Epithelial cell of prostate (primary cell): Measurements from ENCODE around the gene IL1RAPL2.
"Not testable (repeated sequence)": the region's sequence is repeated elsewhere in the genome, so short reads cannot be mapped to it uniquely, and the experiment has no call there.

Experiments
- DNase-seq: peaks from one replicate; pipeline ENCODE4 v3.0.0-alpha.2; 2011; ENCODE audit warnings: low read depth, low spot score
- H3K27ac ChIP-seq: fragments of 450-650 bp; 2 replicates; pipeline ENCODE4 v1.5.1; 2017; ENCODE audit warnings: mild to moderate bottlenecking

The IL1RAPL2 gene

DNA sequence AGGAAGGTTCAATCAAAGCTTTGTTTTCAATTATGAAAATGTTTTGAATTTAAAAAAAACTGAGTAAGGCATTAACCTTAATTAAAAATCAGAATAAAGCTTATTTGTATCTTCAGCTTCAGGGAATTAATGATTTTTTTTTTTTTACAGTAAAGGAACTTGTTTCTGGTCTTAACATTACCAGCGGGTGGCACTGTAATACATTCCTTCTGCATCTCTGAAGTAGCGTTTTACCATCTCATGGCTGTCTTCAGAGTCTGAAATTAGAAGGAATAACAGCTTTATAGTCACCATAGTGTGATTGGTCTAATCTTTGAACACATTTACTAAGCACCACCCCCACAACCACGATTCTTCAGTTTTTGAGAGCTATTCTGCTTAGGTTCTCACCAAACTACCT is 102.6 kb downstream of the IL1RAPL2 start:
- H3K27ac ChIP-seq, result no peak overlapping the region
- no peak for DNase-seq

DNA sequence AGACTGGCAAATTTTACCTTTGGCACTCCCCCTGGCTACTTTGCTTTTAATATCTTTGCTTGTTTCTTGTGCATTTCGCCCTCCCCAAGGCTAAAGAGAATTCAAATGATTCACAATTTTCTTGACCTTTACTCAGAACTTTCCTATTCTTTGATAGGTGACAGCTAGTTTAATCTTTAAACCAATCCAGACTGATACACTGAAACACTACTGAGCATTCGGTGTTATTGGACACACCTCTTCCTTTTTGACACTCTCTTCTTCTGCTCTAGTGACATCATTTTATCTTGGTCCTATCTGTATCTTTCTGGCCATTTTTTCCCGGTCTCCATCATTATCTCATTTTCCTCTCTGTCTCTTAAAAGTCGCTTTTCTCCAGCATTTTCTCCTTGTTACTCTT is 103.1 kb downstream of the IL1RAPL2 start:
- DNase-seq, result no peak
- no peak overlapping the region for H3K27ac ChIP-seq

- no peak overlapping the region for H3K27ac ChIP-seq
- no peak for DNase-seq
Measured at GRCh38 chrX:104670051-104670450, 104.1 kb downstream of the IL1RAPL2 start.

GRCh38 chrX:104677517-104677916 is 111.5 kb downstream of the IL1RAPL2 start:
- not testable (repeated sequence) for DNase-seq

DNA sequence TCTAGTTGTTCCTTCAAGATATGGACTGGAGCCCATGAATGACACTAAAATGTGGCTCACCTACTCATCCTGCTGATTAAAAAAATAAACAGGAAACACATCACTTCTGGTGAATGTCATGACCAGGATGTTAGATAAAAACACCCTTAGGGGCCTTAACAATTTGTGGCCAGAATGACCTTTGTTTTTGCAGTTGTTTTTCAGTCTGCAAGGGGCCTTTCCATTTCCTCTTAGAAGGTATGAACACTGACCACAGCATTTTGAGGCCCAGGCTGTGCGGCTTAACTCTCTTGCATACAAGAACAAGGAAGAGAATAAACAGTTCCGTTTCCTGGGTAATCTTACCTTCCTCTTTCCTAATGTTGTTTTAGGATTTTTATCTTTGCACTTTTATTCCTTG is 113.2 kb downstream of the IL1RAPL2 start:
- DNase-seq, result no peak
- H3K27ac ChIP-seq, result no peak overlapping the region

More at GRCh38 chrX:104677517-104677916, 111.5 kb downstream of the IL1RAPL2 start:
- not testable (repeated sequence) for H3K27ac ChIP-seq

- DNase-seq, result no peak
- no peak overlapping the region for H3K27ac ChIP-seq
Measured at GRCh38 chrX:104681214-104681613, 115.2 kb downstream of the IL1RAPL2 start.

- no peak for DNase-seq
Measured at GRCh38 chrX:104684077-104684476, 118.1 kb downstream of the IL1RAPL2 start.

DNA sequence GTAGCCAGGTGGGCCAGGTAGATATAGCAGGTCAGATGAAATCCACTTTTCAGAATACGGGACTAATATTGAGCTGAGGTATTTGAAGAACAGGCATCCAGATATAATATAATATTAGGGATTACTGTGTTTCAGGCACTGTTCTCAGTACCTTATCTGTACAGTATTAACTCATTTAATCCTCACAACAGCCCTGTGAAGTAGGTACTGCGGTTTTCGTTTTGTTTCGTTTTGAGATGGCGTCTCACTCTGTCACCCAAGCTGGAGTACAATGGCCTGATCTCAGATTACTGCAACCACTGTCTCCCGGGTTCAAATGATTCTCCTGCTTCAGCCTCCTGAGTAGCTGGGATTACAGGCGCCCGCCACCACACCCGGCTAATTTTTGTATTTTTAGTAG is 129.6 kb downstream of the IL1RAPL2 start:
- no peak overlapping the region for H3K27ac ChIP-seq
- no peak for DNase-seq

More at GRCh38 chrX:104684077-104684476, 118.1 kb downstream of the IL1RAPL2 start:
- no peak overlapping the region for H3K27ac ChIP-seq

- no peak overlapping the region for H3K27ac ChIP-seq
- no peak for DNase-seq
Measured at GRCh38 chrX:104696667-104697066, 130.7 kb downstream of the IL1RAPL2 start.

DNA sequence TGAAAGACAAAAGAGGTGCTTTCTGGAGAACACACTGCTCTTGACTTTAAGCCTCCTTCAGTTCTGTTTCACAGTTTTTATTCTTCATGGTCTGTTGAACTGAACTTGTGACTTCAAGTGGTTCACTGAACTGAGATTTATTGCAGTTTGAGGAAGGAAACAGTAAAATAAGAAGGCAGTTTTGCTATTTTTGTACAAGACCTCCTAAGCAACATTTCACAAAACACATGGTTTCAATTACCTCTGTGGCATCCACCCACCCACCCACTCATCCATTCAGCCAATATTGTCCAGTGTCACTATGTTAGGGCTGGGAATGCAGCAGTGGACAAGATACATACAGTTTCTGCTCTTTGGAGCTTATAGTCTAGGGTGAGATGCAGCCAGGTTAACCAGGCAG is 131.3 kb downstream of the IL1RAPL2 start:
- H3K27ac ChIP-seq, result no peak overlapping the region
- no peak for DNase-seq

DNA sequence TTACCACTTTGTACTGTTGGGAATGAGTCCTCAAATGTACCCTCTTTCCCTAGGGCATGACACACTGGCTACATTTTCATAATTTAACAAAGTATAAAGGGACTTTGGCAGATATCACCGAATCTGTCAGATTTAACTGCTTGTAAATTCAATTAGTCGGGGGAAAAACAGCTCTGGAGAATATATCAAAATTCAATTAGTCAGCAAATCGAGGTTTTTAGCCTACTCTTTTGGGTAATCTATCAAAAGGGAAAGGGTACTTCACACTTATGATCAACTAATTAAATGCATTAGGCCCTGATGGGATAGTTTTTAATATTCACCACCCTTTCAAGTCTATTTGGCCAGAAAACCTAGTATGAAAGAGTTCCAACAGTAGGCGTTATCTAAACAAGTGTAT is 141.0 kb downstream of the IL1RAPL2 start:
- no peak for DNase-seq
- no peak overlapping the region for H3K27ac ChIP-seq

DNA sequence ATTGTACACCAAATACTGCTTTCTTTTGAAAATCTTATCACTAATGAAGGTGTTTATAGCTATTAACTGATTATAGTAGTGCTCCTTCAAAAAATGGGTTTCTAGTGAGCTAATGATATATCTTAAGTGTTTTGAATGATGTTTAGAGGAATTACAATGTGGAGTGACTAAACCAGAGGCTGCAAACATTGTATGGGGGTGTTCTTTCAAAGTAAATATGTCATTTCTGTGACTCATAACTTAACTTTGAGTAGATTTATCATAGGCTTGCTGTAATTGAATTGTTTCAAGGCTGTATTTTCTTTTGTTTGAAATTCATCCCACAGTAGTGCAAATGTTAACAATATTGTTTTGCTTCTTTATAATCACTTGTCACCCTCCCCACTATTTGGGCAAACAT is 141.6 kb downstream of the IL1RAPL2 start:
- no peak for DNase-seq

GRCh38 chrX:104712515-104712914 is 146.5 kb downstream of the IL1RAPL2 start:
- no peak overlapping the region for H3K27ac ChIP-seq
- no peak for DNase-seq

More for the DNA sequence above, 141.6 kb downstream of the IL1RAPL2 start:
- no peak overlapping the region for H3K27ac ChIP-seq

GRCh38 chrX:104721854-104722253 is 155.9 kb downstream of the IL1RAPL2 start:
- no peak for DNase-seq
- H3K27ac ChIP-seq, result no peak overlapping the region

DNA sequence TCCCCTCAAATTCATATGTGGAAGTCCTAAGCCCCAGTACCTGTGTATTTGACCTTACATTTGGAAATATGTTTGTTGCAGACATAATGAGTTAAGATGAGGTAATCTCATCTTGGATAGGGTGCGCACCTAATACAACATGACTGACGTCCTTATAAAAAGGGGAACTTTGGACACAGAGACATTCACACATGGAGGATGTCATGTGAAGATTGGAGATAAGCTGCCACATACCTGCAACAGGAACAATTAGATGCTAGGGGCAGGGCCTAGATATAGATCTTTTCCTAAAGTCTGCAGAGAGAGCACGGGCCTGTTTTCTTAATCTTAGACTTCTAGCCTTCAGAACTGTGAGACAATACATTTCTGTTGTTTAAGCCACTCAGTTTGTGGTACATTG is 162.5 kb downstream of the IL1RAPL2 start:
- no peak overlapping the region for H3K27ac ChIP-seq
- no peak for DNase-seq

GRCh38 chrX:104742355-104742754 is 176.4 kb downstream of the IL1RAPL2 start:
- no peak overlapping the region for H3K27ac ChIP-seq
- DNase-seq, result no peak

- no peak overlapping the region for H3K27ac ChIP-seq
- no peak for DNase-seq
Measured at GRCh38 chrX:104745152-104745551, 179.2 kb downstream of the IL1RAPL2 start.

DNA sequence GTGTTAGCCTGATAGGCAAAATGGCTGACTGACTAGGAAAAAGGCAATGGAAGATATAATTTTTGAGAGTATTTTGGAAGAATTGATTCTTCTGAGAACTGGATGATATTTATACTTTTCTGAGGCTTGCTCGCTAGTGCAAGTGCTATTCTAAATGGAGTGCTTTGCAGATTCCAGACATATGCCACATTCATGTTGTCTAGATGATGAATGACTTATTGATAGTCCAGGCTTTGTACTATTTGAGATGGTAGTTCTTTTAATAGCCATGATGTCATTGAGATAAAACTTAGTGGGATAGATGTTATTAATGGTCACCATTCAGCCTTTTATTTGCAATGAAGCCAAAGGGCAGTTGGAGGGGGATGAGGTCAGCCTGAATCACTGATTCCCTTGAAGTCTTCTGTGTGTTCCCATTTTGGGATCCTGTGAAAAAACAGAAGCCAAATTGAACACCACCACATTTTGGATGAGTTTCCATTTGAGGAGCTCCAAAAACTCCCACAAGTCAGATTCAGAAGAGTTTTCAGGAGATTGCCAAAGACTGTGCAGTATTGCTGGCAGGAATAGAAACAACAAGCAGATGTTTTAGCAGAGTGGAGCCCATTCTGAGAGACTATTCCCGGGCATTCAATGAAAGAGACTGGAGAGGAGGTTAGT is 184.1 kb downstream of the IL1RAPL2 start:
- no peak overlapping the region for H3K27ac ChIP-seq
- no peak for DNase-seq

DNA sequence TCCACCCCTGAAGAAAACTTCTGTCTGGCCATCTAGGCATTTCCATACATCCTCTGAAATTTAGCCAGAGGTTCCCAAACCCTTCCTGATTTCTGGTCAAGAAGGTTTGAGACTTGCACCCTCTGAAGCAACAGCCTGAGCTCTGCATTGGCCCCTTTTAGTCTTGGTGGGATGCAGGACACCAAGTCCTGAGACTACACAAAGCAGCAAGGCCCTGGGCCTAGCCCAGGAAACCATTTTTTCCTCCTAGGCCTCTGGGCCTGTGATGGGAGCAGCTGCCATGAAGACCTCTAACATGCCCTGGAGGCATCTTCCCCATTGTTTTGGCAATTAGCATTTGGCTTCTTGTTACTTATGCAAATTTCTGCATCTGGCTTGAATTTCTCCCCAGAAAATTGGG is 196.6 kb downstream of the IL1RAPL2 start:
- DNase-seq, result no peak
- H3K27ac ChIP-seq, result no peak overlapping the region

GRCh38 chrX:104789784-104790183 is 223.8 kb downstream of the IL1RAPL2 start:
- no peak overlapping the region for H3K27ac ChIP-seq
- DNase-seq, result no peak

DNA sequence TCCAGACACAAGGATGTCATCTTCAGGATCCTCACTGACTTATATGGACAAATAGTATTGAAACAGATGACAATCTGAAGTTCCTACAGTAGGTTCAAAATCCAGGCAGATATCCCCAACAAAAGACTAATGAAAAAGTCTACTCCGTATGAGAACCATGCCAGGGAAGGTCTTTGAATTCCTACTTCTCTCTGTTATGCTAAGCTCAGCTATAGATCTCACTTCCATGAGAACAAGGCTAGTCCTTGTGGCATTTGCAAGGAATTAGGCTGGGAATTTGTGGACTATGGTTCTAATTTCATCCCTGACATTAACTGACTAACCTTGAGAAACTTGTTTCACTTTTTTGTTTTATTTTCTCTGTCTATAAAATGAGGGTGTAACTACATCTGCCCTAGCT is 229.8 kb downstream of the IL1RAPL2 start:
- H3K27ac ChIP-seq, result no peak overlapping the region

GRCh38 chrX:104803219-104803618 is 237.2 kb downstream of the IL1RAPL2 start:
- DNase-seq, result peak; percentile 5
- H3K27ac ChIP-seq, result no peak overlapping the region

More for the DNA sequence above, 229.8 kb downstream of the IL1RAPL2 start:
- no peak for DNase-seq
